AG20443 (cell line): Measurements from ENCODE around the gene WWOX.

Experiments used
- DNase-seq: peaks from one replicate; pipeline ENCODE4 v3.0.0; 2012; ENCODE audit warnings: low spot score, mixed read lengths

WWOX gene

DNA sequence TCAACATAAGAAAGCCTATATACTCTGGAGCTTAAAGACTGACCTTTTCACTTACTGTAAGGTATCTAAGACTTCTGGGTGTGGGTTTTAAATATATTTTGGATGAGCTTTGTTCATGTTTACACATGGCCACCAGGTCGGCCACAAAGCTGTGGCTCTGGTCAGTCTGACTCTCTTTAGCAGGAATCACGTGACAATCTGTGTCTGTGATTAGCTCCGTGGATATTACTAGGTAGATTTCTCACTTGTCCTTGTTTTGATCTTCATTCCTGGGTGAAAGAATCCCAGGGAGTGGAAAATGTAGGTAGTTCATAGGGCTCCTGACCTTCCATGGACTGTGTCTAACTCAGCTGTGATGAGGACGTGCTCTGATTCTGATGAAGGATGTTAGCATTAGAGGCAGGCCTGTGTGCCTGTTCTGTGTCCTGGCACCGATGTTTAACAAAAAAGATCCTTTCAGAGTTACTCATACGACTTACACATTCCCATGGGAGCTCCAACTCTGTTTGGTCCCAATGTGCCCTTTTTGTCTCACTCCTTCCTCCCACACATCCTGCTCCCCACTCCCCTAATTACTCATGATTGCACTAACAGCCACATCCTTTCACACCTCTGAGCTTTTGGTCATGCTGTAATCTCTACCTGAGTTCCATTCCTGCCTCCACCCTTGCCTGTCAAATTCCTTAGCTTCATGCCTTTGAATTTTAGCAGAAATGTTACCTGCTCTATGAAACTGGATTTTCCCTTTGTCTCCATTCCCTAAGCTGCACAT lies 1076.0 kb downstream of the WWOX start:
- no peak for DNase-seq

DNA sequence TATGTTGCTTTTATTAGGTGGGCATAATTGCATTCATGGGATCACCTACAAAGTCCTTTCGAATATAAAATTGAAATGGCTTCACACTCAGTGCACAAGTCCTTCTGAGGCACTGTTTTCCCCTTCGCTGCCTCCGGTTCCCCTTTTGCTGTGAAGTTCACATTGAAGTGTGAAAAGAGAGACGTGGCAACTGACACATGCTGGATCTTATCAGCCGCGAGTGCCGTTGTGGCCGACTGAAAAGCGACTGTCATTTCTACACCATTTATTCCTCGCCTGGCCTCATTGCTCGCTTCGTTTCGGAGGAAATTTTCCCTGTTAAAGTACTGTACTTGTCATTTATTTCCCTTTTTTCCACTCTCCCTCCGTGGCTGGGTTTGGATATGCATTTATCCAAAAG lies 1077.6 kb downstream of the WWOX start:
- DNase-seq, result no peak

DNA sequence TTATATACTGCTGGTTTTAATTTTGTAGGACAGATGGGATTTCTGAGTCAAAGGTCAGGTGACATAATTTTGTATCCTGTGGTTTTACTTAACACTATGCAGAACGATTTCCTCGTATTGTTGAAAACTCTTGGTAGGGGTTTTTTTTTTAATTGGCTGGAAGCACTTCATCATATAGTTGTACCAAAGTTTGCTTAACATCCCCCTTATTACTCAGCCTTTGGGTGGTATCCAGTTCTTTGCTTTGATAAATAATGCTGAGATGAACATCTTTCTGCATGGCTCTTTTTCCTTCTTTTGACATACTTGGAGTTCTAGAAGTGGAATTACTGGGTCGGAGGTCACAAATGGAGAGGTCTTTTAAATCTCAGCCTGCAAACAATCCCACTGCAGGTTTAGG lies 1082.0 kb downstream of the WWOX start:
- DNase-seq, result no peak

DNA sequence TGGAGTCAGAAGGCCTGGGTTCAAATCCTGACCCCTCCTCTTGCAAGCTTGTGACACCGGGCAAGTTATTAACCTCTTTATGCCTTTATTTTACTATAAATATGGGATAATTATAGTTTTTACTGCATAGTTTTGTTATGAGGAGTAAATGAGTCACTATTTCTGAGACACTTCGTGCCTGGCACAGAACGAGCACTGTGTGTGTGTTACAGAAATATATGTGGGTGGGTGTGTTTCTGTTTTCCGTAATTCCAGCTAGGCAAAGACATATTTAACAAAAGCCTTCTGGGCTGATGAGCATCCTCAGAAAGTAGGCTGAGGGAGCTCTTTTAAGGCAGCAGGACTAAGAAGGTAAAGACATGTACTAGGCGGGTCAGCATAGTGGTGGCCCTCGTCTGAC lies 1083.2 kb downstream of the WWOX start:
- DNase-seq, result no peak

DNA sequence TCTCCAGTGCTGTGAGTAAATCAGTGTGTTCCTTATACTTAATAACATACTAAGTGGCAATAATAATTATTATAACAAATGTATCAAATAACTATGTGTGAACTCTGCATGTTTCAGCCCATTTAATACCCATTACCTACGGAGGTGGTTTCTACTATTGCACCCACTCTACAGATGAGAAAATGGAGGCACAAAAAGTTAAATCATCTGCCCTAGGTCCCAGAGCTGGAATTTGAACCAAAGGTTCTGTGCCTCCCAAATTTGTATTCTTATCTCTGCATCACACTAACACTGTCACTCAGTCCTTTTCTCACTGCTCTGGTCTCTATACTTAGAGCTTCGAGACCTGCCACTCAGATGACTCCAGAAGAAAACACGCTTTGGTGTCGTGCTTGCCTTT lies 1084.1 kb downstream of the WWOX start:
- no peak for DNase-seq

GRCh38 chr16:79184464-79185030 lies 1085.1 kb downstream of the WWOX start:
- no peak for DNase-seq

GRCh38 chr16:79185711-79186110 lies 1086.3 kb downstream of the WWOX start:
- DNase-seq, result no peak

GRCh38 chr16:79186196-79186595 lies 1086.7 kb downstream of the WWOX start:
- DNase-seq, result no peak

- no peak for DNase-seq
Observed at GRCh38 chr16:79188115-79188738, 1088.8 kb downstream of the WWOX start.

DNA sequence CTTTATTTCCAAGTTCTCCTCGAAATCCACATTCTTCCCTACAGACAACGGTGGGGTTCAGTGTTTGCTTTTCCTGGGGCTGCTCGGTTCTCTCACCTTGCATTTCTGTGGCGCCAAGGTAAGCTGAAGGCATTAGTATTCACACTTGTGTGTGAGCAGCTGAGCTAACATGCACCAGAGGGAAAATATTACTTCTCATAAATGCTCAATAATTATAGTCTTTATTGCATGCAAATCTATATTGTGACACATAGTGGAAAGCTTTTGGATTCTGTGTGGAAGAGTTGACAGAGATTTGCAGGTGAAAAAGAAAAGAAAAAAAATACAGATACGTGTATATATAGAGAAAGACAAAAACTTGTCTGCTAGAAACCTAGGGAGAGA lies 1089.3 kb downstream of the WWOX start:
- DNase-seq, result no peak

DNA sequence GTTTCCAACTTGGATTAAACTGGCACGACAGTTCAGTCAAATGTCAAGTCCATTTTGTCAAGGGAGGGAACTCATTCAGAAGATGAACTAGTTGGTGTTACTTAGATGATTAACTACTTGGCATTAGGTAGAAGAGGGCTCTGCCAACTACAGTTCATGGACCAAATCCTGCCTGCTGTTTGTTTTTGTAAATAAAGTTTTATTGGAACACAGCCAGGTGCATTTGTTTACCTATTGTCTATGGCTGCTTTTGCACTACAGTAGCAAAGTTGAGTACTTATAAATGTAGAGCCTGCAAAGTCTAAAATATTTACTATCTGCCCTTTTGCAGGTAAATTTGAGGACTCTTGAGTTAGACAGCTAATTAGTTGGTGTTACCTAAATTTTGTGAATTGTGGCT lies 1091.1 kb downstream of the WWOX start:
- no peak for DNase-seq

- no peak for DNase-seq
Observed at GRCh38 chr16:79191933-79192332, 1092.5 kb downstream of the WWOX start.

- DNase-seq, result no peak
Observed at GRCh38 chr16:79192904-79193303, 1093.5 kb downstream of the WWOX start.

DNA sequence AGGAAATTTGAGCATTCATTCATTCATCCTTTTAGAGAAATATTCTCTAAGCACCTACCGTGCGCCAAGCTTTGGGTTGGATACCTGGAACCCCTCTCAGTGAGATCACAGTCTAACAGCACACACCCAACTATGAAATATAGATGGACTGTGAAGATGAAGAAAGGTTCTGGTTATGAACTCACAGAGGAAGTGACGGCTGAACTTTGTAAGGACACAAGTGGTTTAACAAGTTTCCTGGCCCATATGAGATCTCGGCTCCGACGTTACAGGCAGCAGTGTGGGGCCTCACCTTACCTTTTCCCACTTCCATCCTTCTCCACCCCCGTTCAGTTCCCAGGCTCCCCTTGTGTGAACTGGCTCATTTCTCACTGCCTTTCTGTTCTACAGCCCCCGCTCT lies 1094.8 kb downstream of the WWOX start:
- no peak for DNase-seq

- no peak for DNase-seq
Observed at GRCh38 chr16:79195938-79196337, 1096.5 kb downstream of the WWOX start.

GRCh38 chr16:79201436-79201835 lies 1102.0 kb downstream of the WWOX start:
- DNase-seq, result no peak

DNA sequence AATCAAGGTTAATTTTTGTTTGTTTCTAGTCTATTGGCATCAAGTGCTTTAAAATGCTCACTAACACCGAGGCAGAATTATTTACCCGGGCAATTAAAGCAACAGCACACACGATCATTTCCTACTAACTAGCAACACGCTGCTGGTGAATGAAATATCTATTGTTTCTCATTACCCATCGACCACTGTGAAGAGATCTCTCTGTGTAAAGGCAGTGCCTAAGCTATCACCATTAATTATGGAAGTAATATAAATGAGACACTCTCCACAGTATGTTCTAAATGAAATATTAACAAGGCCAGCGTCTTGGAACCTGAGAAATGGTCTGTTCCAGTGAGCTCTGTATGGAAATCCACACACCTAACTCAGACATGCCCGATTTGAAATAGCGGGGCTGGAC lies 1103.5 kb downstream of the WWOX start:
- no peak for DNase-seq

DNA sequence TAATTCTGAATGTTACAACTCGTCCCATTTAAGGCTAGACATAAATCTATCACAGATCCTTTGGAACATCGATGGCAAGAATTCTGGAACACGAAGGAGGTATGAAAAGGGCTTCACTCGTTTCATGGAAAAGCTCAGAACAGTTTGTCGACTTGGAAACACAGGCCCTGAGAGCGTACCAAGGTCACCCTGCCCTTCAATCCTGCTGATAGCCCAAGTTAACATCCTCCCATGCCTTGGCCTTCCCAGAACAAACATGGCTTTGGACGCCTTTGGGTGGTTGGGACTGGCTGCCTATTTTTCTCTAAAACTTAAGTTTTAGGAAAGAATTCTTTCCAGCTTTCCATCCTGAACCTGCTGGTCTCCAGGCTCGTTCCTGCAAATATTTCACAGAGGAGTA lies 1105.0 kb downstream of the WWOX start:
- DNase-seq, result no peak

DNA sequence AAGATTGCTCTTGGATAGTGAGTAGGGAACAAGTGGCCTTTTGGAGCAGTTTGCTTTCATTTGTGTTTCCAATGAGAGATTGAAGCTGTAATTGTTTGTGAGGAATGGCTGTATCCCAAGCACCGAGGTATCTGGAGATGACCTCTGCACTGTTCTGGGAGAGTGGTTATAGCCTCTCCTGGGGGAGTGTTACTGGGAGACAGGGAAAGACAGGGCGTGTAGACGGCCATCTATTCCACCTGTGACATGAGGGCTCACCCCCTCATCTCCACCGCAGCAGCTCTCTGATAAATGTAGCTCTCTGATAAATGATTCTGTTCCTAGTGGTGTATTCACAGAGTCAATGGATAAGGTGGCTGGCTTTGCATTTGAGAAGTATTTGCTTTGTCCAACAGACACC lies 1107.4 kb downstream of the WWOX start:
- DNase-seq, result no peak

GRCh38 chr16:79209308-79209707 lies 1109.9 kb downstream of the WWOX start:
- no peak for DNase-seq

- DNase-seq, result no peak
Observed at GRCh38 chr16:79210607-79211006, 1111.2 kb downstream of the WWOX start.

DNA sequence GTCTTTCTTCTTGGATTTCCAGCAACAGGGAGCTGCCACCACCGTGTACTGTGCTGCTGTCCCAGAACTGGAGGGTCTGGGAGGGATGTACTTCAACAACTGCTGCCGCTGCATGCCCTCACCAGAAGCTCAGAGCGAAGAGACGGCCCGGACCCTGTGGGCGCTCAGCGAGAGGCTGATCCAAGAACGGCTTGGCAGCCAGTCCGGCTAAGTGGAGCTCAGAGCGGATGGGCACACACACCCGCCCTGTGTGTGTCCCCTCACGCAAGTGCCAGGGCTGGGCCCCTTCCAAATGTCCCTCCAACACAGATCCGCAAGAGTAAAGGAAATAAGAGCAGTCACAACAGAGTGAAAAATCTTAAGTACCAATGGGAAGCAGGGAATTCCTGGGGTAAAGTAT lies 1112.1 kb downstream of the WWOX start:
- DNase-seq, result no peak

GRCh38 chr16:79212114-79212791 lies 1112.8 kb downstream of the WWOX start:
- no peak for DNase-seq
